Esophagus muscularis mucosa (tissue), 4 donors: ENCODE measurements around the gene N4BP2L1. TPM values are rescaled to one million over a fixed set of nuclear protein-coding genes. Genes with fewer than 3 reads are reported as not detected.

Experiments used
- DNase-seq: peaks from one replicate; pipeline ENCODE4 v3.0.0-alpha.2; 2017; ENCODE audit errors: extremely low spot score
- H3K27ac ChIP-seq, 4 donors: fragments of 200-600 bp; sonication (generic); replicated peaks in 1 of 4; 1 replicate in 3 of 4; 2 replicates in 1 of 4; pipeline ENCODE4 v1.5.1; 2016 to 2019; ENCODE audit warnings: mild to moderate bottlenecking in 1 of 4
- H3K27me3 ChIP-seq, 4 donors: fragments of 200-600 bp; sonication (generic); one replicate each; pipeline versions ENCODE4 v1.5.1 to v1.6.0; 2016 to 2019
- H3K36me3 ChIP-seq, 4 donors: fragments of 200-600 bp; sonication (generic); one replicate each; pipeline ENCODE4 v1.5.1; 2016 to 2019
- H3K4me1 ChIP-seq, 4 donors: fragments of 200-600 bp; sonication (generic); one replicate each; pipeline ENCODE4 v1.5.1; 2016 to 2019
- H3K4me3 ChIP-seq, 4 donors: fragments of 200-600 bp; sonication (generic); 1 replicate in 2 of 4; 2 replicates in 2 of 4; pipeline ENCODE4 v1.5.1; 2016 to 2019; ENCODE audit warnings: mild to moderate bottlenecking in 4 of 4, moderate library complexity in 1 of 4
- H3K9me3 ChIP-seq, 4 donors: fragments of 200-600 bp; sonication (generic); 1 replicate in 3 of 4; 2 replicates in 1 of 4; pipeline ENCODE4 v1.5.1; 2016 to 2019
- EP300 ChIP-seq: sonication (generic); formaldehyde crosslinking; IDR thresholded peaks from one replicate; pipeline ENCODE4 v1.6.1; 2017; ENCODE audit warnings: antibody characterized with exemption
- POLR2A ChIP-seq: fragments of 450-650 bp; IDR thresholded peaks from one replicate; pipeline ENCODE4 v1.6.1; 2017; ENCODE audit warnings: antibody characterized with exemption, moderate library complexity, mild to moderate bottlenecking, low read depth
- POLR2AphosphoS5 ChIP-seq, 2 donors: sonication (generic); formaldehyde crosslinking; IDR thresholded peaks; one replicate each; pipeline ENCODE4 v1.6.1; 2017; ENCODE audit warnings: antibody characterized with exemption in 2 of 2
- WGBS: methylation state at CpG from one replicate; pipeline ENCODE4 v1.1.5; 2018; 5-methylcytosine and 5-hydroxymethylcytosine counted together
- intact Hi-C: fragments of 100-400 bp; cut with DNase I; formaldehyde crosslinking; loops from one replicate; pipeline ENCODE4 v1.15.1; 2023
- total RNA-seq, 4 donors: library from RNA; depleted of rRNA; stranded (reverse); fragments of >200 nt; gene quantifications; one replicate each; pipeline versions ENCODE4 v1.1.0 to v1.2.1, GENCODE V29; 2016
- TF ChIP-seq, protein P1 (sequence below), 3 experiments: fragments of 200-600 bp in 2 of 3; fragments of 450-650 bp in 1 of 3; sonication (generic) in 2 of 3; IDR thresholded peaks; one replicate each; pipeline ENCODE4 v1.5.1; 2017 to 2019; ENCODE audit warnings: antibody characterized with exemption in 3 of 3, mild to moderate bottlenecking in 2 of 3, moderate library complexity in 1 of 3

Gene N4BP2L1
- total RNA-seq, 4 donors from 2014 or later = 9.0 to 19.6 (median 11.6) TPM

- TF ChIP-seq EP300 (no peak), POLR2A (no peak), POLR2AphosphoS5 (IDR thresholded peaks at IDR 0.05) (no peak)
- TF ChIP-seq, protein P1, sequence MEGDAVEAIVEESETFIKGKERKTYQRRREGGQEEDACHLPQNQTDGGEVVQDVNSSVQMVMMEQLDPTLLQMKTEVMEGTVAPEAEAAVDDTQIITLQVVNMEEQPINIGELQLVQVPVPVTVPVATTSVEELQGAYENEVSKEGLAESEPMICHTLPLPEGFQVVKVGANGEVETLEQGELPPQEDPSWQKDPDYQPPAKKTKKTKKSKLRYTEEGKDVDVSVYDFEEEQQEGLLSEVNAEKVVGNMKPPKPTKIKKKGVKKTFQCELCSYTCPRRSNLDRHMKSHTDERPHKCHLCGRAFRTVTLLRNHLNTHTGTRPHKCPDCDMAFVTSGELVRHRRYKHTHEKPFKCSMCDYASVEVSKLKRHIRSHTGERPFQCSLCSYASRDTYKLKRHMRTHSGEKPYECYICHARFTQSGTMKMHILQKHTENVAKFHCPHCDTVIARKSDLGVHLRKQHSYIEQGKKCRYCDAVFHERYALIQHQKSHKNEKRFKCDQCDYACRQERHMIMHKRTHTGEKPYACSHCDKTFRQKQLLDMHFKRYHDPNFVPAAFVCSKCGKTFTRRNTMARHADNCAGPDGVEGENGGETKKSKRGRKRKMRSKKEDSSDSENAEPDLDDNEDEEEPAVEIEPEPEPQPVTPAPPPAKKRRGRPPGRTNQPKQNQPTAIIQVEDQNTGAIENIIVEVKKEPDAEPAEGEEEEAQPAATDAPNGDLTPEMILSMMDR (IDR thresholded peaks at IDR 0.05) = no peak
- Histone ChIP-seq H3K36me3 (peaks cover 0 to 6% (median 3%) of the 10 kb centered on the region in 4 donors), H3K4me1 (peaks cover 0 to 2% (median 0%) of the 10 kb centered on the region in 4 donors), H3K9me3 (no peaks in the 10 kb centered on the region), H3K4me3 (no peak overlapping the region), H3K27me3 (no peaks in the 10 kb centered on the region), H3K27ac (no peak overlapping the region)
- intact Hi-C loops = no loop called here
- 95% methylated on average over 1 of the region's 1 CpG for WGBS
- no peak for DNase-seq
These were observed 9.9 kb downstream of the N4BP2L1 start for GRCh38 chr13:32417995-32418394.

DNA sequence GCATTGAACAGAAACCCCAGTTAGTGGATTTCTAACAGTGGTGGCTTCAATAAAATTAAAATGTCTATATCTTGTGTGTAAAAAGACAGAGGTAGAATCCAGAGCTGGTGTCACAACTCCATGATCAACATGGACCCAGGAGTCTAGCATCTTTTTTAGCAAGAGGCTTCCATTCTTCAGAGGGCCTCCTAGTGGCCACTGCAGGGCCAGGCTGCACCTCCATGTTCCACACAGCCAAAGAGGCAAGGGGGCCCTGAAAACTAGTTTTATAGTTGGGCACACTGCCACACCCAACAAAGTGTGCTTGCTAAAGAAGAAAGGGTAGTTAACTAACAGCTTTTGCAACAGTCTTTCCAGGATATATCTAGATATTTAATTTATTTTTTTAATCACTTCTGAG, 12.9 kb downstream of the N4BP2L1 start:
- no peaks in the 10 kb centered on the region for H3K9me3 ChIP-seq

GRCh38 chr13:32414580-32414979, 13.3 kb downstream of the N4BP2L1 start:
- intact Hi-C loops = no loop called here
- H3K4me1 ChIP-seq = peaks cover 0 to 10% (median 4%) of the 10 kb centered on the region in 4 donors
- no peaks in the 10 kb centered on the region for H3K36me3 ChIP-seq
- TF ChIP-seq EP300 = no peak
- no peak for TF ChIP-seq POLR2AphosphoS5 (IDR thresholded peaks at IDR 0.05)
- TF ChIP-seq, protein P1 (IDR thresholded peaks at IDR 0.05) = no peak
- TF ChIP-seq POLR2A = no peak
- no peak overlapping the region for H3K4me3 ChIP-seq
- H3K9me3 ChIP-seq = no peaks in the 10 kb centered on the region
- H3K27ac ChIP-seq = no peak overlapping the region
- no peak for DNase-seq
- WGBS = 86% methylated on average over 2 of the region's 2 CpGs
- no peaks in the 10 kb centered on the region for H3K27me3 ChIP-seq

More for the DNA sequence above, 12.9 kb downstream of the N4BP2L1 start:
- Histone ChIP-seq H3K36me3 (peaks cover 0 to 4% (median 2%) of the 10 kb centered on the region in 4 donors), H3K27me3 (no peaks in the 10 kb centered on the region), H3K4me3 (no peak overlapping the region), H3K27ac (no peak overlapping the region), H3K4me1 (peaks cover 0 to 5% (median 2%) of the 10 kb centered on the region in 4 donors)
- intact Hi-C loops = no loop called here
- DNase-seq = no peak
- TF ChIP-seq POLR2A = no peak
- TF ChIP-seq EP300 = no peak
- no peak for TF ChIP-seq POLR2AphosphoS5 (IDR thresholded peaks at IDR 0.05)
- TF ChIP-seq, protein P1 (IDR thresholded peaks at IDR 0.05) = peak in 2 of 3 experiments; percentile 8 to 32

DNA sequence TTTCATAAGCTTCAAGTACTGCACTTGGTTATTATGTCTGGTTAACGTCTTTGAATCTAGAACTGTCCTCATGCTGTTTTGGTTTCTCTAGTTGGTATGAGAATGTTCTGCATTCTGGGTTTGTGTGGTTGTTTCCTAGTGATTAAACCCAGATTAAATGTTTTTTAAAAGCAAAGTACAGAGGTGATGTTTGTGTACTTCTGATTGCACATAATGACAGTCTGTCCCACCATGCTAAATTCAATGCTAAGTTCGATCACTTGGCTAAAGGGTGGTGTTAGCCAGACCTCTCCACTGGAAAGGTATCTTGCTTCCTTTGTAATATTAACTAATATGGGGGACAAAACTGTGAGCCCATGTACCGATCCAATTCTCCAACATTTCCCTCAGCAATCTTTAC, 14.6 kb downstream of the N4BP2L1 start:
- no peak for TF ChIP-seq POLR2A
- no peak overlapping the region for H3K4me3 ChIP-seq
- no peaks in the 10 kb centered on the region for H3K27me3 ChIP-seq
- H3K9me3 ChIP-seq = no peaks in the 10 kb centered on the region
- WGBS = 96% methylated on average over 3 of the region's 3 CpGs
- H3K4me1 ChIP-seq = peaks cover 0 to 13% (median 7%) of the 10 kb centered on the region in 4 donors
- intact Hi-C loops = no loop called here
- H3K27ac ChIP-seq = no peak overlapping the region
- no peak for DNase-seq
- H3K36me3 ChIP-seq = no peaks in the 10 kb centered on the region

DNA sequence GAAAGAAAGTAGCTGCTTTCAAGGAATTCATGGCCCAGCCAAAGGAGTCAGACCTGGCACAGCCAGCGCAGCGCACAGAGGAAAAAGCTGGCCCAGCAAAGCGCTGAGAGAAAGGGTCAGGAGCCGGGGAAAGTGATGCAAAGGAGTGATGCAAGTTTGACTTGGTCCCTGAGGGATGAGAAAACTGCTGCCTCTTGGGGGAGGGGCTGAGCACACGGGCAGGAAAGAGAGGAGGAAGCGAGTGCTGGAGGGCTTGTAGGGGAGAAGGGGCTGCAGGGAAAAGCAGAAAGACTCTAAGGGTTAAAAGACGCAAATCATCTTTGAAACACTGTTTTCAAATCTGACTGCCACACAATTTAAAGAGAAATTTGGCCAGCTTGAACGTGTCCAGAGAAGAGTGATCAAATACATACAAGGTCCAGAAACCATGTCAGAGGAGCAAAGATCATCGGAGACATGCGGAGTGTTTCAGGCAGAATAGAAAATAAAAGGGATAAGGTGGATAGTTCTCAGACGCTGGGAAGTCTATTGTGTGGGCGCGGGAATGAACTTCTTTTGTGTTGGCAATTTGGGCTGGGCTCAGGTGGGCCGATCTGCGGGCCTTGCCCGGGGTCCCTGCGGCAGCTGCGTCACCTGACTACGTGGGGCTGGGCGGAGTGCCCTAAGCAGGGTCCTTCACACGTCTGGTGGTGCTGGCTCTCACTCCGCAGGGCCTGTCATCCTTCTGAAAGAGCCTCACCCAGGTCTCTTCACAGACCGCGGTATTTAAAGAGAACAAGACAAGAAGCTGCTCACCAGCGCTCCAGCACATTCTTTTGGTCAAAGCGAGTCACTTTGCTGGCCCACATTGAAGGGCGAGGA, 18.1 kb downstream of the N4BP2L1 start:
- Histone ChIP-seq H3K9me3 (no peaks in the 10 kb centered on the region), H3K27ac (peak overlapping the region; percentile 46 to 67 (median 67)), H3K4me1 (peaks cover 0 to 13% (median 7%) of the 10 kb centered on the region in 4 donors), H3K36me3 (peaks cover 0 to 23% (median 3%) of the 10 kb centered on the region in 4 donors), H3K4me3 (peak overlapping the region; percentile 29 to 41 (median 30)), H3K27me3 (no peaks in the 10 kb centered on the region)
- intact Hi-C loops = no loop called here
- DNase-seq = no peak
- WGBS = 53% methylated on average over 27 of the region's 27 CpGs
- TF ChIP-seq POLR2A (no peak), EP300 (no peak), POLR2AphosphoS5 (IDR thresholded peaks at IDR 0.05) (peak; percentile 33 to 63)
